ENCODE measurements around the gene HOXA10.

Gene HOXA10

GRCh38 chr7:27129729-27130539 lies 44.2 kb downstream of the HOXA10 start:
- no peak for TF ChIP-seq CTCF (IDR thresholded peaks at IDR 0.05; ENCODE audit: insufficient read depth, low read depth, low read length, missing control alignments)
- H3K4me3 ChIP-seq (ENCODE audit: low read length) = peak overlapping the region; percentile 69
- no peak for DNase-seq (ENCODE audit: low read depth)

GRCh38 chr7:27128776-27129728 lies 45.1 kb downstream of the HOXA10 start:
- no peak for TF ChIP-seq CTCF (IDR thresholded peaks at IDR 0.05; ENCODE audit: insufficient read depth, low read depth, low read length, missing control alignments)
- no peak for DNase-seq (ENCODE audit: low read depth)
- no peak overlapping the region for H3K4me3 ChIP-seq (ENCODE audit: low read length)

GRCh38 chr7:27128034-27128433 lies 46.1 kb downstream of the HOXA10 start:
- TF ChIP-seq CTCF (IDR thresholded peaks at IDR 0.05; ENCODE audit: insufficient read depth, low read depth, low read length, missing control alignments) = no peak
- DNase-seq (ENCODE audit: low read depth) = no peak

GRCh38 chr7:27126596-27127327 lies 47.4 kb downstream of the HOXA10 start:
- TF ChIP-seq CTCF (IDR thresholded peaks at IDR 0.05; ENCODE audit: insufficient read depth, low read depth, low read length, missing control alignments) = no peak
- H3K4me3 ChIP-seq (ENCODE audit: low read length) = no peak overlapping the region

More at GRCh38 chr7:27128034-27128433, 46.1 kb downstream of the HOXA10 start:
- H3K4me3 ChIP-seq (ENCODE audit: low read length) = no peak overlapping the region

GRCh38 chr7:27125986-27126394 lies 48.1 kb downstream of the HOXA10 start:
- no peak for TF ChIP-seq CTCF (IDR thresholded peaks at IDR 0.05; ENCODE audit: insufficient read depth, low read depth, low read length, missing control alignments)
- no peak for DNase-seq (ENCODE audit: low read depth)
- no peak overlapping the region for H3K4me3 ChIP-seq (ENCODE audit: low read length)

More at GRCh38 chr7:27126596-27127327, 47.4 kb downstream of the HOXA10 start:
- DNase-seq (ENCODE audit: low read depth) = no peak

GRCh38 chr7:27124902-27125689 lies 49.0 kb downstream of the HOXA10 start:
- no peak overlapping the region for H3K4me3 ChIP-seq (ENCODE audit: low read length)
- no peak for DNase-seq (ENCODE audit: low read depth)
- no peak for TF ChIP-seq CTCF (IDR thresholded peaks at IDR 0.05; ENCODE audit: insufficient read depth, low read depth, low read length, missing control alignments)
